ENCODE data around the gene EML2. TPM values are rescaled to one million over a fixed set of nuclear protein-coding genes. Genes with fewer than 3 reads are reported as not detected.

Gene EML2
- total RNA-seq, 1 donor from 2014 or later, result 36.9 TPM

- H3K9me3 Mint-ChIP-seq, result no peaks in the 10 kb centered on the region
- peaks cover 59% of the 10 kb centered on the region for H3K27me3 Mint-ChIP-seq (ENCODE audit: low read depth)
Measured at GRCh38 chr19:45591638-45592005, 47.6 kb downstream of the EML2 start.

DNA sequence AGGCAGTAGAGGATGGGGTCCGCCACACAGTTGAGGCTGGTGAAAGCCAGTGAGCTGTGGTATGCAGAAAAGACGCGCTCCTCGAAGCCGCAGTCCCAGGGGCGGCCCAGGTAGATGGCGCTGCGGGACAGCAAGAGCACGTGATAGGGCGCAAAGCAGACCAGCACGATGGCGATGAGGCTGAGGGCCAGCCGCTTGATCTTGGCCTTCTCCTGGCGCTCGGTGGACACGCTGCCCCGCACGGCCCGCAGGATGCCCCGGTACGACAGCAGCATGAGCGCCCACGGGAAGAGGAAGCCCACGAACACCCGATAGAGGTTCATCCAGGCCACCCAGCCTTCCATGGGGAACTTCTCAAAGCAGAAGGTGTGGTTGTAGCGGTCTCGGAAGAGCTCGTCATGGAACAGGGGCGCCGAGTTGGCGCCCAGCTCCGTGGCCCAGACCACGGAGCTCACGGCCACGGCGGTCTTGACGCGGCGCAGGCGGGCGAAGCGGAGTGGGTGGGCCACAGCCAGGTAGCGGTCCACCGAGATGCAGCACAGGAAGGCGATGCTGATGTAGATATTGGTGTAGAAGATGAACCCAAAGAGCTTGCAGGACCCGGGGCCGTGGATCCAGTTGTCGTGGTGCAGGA, 48.1 kb downstream of the EML2 start:
- Mint-ChIP-seq H3K4me3 (no peak overlapping the region), H3K9me3 (no peaks in the 10 kb centered on the region), H3K27me3 (ENCODE audit: low read depth) (peaks cover 54% of the 10 kb centered on the region), H3K27ac (no peak overlapping the region), H3K4me1 (no peaks in the 10 kb centered on the region), H3K36me3 (no peaks in the 10 kb centered on the region)
- TF ChIP-seq, protein P1, sequence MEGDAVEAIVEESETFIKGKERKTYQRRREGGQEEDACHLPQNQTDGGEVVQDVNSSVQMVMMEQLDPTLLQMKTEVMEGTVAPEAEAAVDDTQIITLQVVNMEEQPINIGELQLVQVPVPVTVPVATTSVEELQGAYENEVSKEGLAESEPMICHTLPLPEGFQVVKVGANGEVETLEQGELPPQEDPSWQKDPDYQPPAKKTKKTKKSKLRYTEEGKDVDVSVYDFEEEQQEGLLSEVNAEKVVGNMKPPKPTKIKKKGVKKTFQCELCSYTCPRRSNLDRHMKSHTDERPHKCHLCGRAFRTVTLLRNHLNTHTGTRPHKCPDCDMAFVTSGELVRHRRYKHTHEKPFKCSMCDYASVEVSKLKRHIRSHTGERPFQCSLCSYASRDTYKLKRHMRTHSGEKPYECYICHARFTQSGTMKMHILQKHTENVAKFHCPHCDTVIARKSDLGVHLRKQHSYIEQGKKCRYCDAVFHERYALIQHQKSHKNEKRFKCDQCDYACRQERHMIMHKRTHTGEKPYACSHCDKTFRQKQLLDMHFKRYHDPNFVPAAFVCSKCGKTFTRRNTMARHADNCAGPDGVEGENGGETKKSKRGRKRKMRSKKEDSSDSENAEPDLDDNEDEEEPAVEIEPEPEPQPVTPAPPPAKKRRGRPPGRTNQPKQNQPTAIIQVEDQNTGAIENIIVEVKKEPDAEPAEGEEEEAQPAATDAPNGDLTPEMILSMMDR (IDR thresholded peaks at IDR 0.05; ENCODE audit: unreplicated experiment), result no peak
- peak in 1 of 2 experiments; percentile 49 for DNase-seq (ENCODE audit: low spot score in 2 of 2, unreplicated experiment in 2 of 2)

More at GRCh38 chr19:45591638-45592005, 47.6 kb downstream of the EML2 start:
- DNase-seq (ENCODE audit: low spot score in 2 of 2, unreplicated experiment in 2 of 2), result no peak
- TF ChIP-seq, protein P1 (IDR thresholded peaks at IDR 0.05; ENCODE audit: unreplicated experiment), result no peak
- no peak overlapping the region for H3K27ac Mint-ChIP-seq
- H3K4me1 Mint-ChIP-seq, result no peaks in the 10 kb centered on the region
- no peaks in the 10 kb centered on the region for H3K36me3 Mint-ChIP-seq
- no peak overlapping the region for H3K4me3 Mint-ChIP-seq

DNA sequence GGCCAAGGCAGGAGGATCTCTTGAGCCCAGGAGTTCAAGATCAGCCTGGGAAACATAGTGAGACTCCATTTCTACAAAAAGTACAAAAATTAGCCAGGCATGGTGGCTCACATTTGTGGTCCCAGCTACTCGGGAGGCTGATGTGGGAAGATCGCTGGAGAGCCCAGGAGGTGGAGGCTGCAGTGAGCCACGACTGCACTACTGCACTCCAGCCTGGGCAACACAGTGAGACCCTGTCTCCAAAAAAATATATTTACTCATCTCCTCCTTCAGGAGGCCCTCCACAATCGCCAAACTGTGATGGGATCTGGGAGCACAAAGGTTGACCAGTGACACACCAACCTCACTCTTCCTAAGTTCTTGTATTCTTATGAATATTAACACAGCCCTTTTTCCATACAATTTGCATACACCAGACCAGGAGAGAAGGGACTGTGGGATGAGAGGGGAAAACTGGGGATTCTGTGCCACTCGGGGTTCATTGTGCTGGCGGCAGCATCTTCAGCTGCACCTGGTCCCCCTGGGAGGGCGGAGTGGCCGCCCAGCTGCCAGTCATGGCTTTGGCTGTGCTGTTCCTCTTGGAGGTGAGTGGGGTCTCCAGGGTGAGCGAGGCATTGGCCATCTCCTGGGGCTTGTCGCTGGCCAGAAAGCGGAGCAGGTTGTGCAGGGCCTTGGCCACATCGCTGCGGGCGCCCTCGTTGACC, 48.7 kb downstream of the EML2 start:
- Mint-ChIP-seq H3K36me3 (no peaks in the 10 kb centered on the region), H3K27me3 (ENCODE audit: low read depth) (peaks cover 47% of the 10 kb centered on the region), H3K4me3 (no peak overlapping the region), H3K27ac (no peak overlapping the region), H3K4me1 (no peaks in the 10 kb centered on the region), H3K9me3 (no peaks in the 10 kb centered on the region)
- TF ChIP-seq, protein P1 (IDR thresholded peaks at IDR 0.05; ENCODE audit: unreplicated experiment), result no peak
- no peak for DNase-seq (ENCODE audit: low spot score in 2 of 2, unreplicated experiment in 2 of 2)

- Mint-ChIP-seq H3K36me3 (no peaks in the 10 kb centered on the region), H3K4me1 (peaks cover 4% of the 10 kb centered on the region), H3K4me3 (no peak overlapping the region), H3K9me3 (no peaks in the 10 kb centered on the region), H3K27me3 (ENCODE audit: low read depth) (peaks cover 44% of the 10 kb centered on the region), H3K27ac (no peak overlapping the region)
- TF ChIP-seq, protein P1 (IDR thresholded peaks at IDR 0.05; ENCODE audit: unreplicated experiment), result no peak
- DNase-seq (ENCODE audit: low spot score in 2 of 2, unreplicated experiment in 2 of 2), result no peak
Measured at GRCh38 chr19:45589768-45590167, 49.4 kb downstream of the EML2 start.

DNA sequence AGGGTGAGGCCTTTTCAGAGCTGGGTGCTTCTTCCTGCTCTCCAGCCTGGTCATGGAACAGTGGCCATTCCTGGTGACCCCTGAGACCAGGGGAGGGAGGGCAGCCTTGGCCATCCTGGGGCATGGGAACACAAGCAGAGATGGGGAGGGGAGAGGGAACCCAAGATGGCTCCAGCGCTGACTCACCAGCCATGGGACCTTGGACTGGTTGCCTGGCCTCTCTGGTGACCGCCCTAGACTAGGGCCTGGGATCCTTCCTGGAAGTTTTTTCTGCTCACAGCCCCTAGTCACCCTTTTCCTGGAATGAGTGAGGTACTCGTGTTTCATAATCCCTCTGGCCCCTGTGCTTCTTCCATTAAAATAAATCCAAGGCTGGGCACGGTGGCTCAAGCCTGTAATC, 51.3 kb downstream of the EML2 start:
- Mint-ChIP-seq H3K27ac (no peak overlapping the region), H3K4me3 (no peak overlapping the region), H3K4me1 (peaks cover 10% of the 10 kb centered on the region), H3K36me3 (no peaks in the 10 kb centered on the region), H3K9me3 (no peaks in the 10 kb centered on the region), H3K27me3 (ENCODE audit: low read depth) (peaks cover 38% of the 10 kb centered on the region)
- DNase-seq (ENCODE audit: low spot score in 2 of 2, unreplicated experiment in 2 of 2), result no peak
- TF ChIP-seq, protein P1 (IDR thresholded peaks at IDR 0.05; ENCODE audit: unreplicated experiment), result no peak

All from mesothelial cell of epicardium (in vitro differentiated cells).